Mammary epithelial cell (primary cell): ENCODE data around the gene SMIM38.

Experiments
- EZH2 ChIP-seq: IDR thresholded peaks from 2 replicates; pipeline ENCODE4 v1.6.1; 2012; ENCODE audit warnings: low read length, inconsistent platforms, borderline replicate concordance
- TF ChIP-seq, protein P1 (sequence below), 2 donors: IDR thresholded peaks in 1 of 2; conservative IDR thresholded peaks in 1 of 2; 2 replicates each; pipeline ENCODE4 v1.5.1; 2011 to 2012; ENCODE audit warnings: inconsistent platforms in 2 of 2, low read length in 2 of 2, mild to moderate bottlenecking in 2 of 2, control low read depth in 1 of 2, low read depth in 1 of 2; ENCODE audit not compliant: insufficient read depth in 1 of 2; ENCODE audit errors: extremely low read depth in 1 of 2

- TF ChIP-seq, protein P1, sequence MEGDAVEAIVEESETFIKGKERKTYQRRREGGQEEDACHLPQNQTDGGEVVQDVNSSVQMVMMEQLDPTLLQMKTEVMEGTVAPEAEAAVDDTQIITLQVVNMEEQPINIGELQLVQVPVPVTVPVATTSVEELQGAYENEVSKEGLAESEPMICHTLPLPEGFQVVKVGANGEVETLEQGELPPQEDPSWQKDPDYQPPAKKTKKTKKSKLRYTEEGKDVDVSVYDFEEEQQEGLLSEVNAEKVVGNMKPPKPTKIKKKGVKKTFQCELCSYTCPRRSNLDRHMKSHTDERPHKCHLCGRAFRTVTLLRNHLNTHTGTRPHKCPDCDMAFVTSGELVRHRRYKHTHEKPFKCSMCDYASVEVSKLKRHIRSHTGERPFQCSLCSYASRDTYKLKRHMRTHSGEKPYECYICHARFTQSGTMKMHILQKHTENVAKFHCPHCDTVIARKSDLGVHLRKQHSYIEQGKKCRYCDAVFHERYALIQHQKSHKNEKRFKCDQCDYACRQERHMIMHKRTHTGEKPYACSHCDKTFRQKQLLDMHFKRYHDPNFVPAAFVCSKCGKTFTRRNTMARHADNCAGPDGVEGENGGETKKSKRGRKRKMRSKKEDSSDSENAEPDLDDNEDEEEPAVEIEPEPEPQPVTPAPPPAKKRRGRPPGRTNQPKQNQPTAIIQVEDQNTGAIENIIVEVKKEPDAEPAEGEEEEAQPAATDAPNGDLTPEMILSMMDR (conservative IDR thresholded peaks at IDR 0.05 in 1 of 2, IDR thresholded peaks at IDR 0.05 in 1 of 2; ENCODE audit: extremely low read depth in 1 of 2, insufficient read depth in 1 of 2, low read depth in 1 of 2, low read length in 2 of 2) = no peak
- no peak for TF ChIP-seq EZH2
Observed at GRCh38 chr11:69107413-69107812, 48.3 kb upstream of the SMIM38 start.
